Measurements from ENCODE around the gene GNA14. TPM values are rescaled to one million over a fixed set of nuclear protein-coding genes. Genes with fewer than 3 reads are reported as not detected.
"Not testable (repeated sequence)": the region's sequence is repeated elsewhere in the genome, so short reads cannot be mapped to it uniquely, and the experiment has no call there.

The GNA14 gene
- total RNA-seq, 1 donor from 2014 or later: not detected

GRCh38 chr9:77585335-77585786, 62.8 kb downstream of the GNA14 start:
- Mint-ChIP-seq H3K36me3 (ENCODE audit: unreplicated experiment) (no peaks in the 10 kb centered on the region), H3K4me3 (ENCODE audit: unreplicated experiment) (no peak overlapping the region), H3K27ac (ENCODE audit: unreplicated experiment) (no peak overlapping the region), H3K27me3 (ENCODE audit: unreplicated experiment) (peaks cover 27% of the 10 kb centered on the region), H3K9me3 (ENCODE audit: unreplicated experiment) (no peaks in the 10 kb centered on the region), H3K4me1 (ENCODE audit: unreplicated experiment) (peaks cover 22% of the 10 kb centered on the region)
- no peak for TF ChIP-seq CTCF (IDR thresholded peaks at IDR 0.05)
- no peak for DNase-seq (ENCODE audit: extremely low spot score, unreplicated experiment)

GRCh38 chr9:77584927-77585326, 63.2 kb downstream of the GNA14 start:
- not testable (repeated sequence) for H3K27ac Mint-ChIP-seq (ENCODE audit: unreplicated experiment); DNase-seq (ENCODE audit: extremely low spot score, unreplicated experiment); H3K9me3 Mint-ChIP-seq (ENCODE audit: unreplicated experiment); H3K36me3 Mint-ChIP-seq (ENCODE audit: unreplicated experiment); H3K4me3 Mint-ChIP-seq (ENCODE audit: unreplicated experiment)
- Mint-ChIP-seq H3K4me1 (ENCODE audit: unreplicated experiment) (peaks cover 22% of the 10 kb centered on the region), H3K27me3 (ENCODE audit: unreplicated experiment) (peaks cover 27% of the 10 kb centered on the region)

- Mint-ChIP-seq H3K9me3 (ENCODE audit: unreplicated experiment) (no peaks in the 10 kb centered on the region), H3K4me1 (ENCODE audit: unreplicated experiment) (peaks cover 13% of the 10 kb centered on the region), H3K27ac (ENCODE audit: unreplicated experiment) (no peak overlapping the region), H3K4me3 (ENCODE audit: unreplicated experiment) (no peak overlapping the region), H3K27me3 (ENCODE audit: unreplicated experiment) (peaks cover 27% of the 10 kb centered on the region), H3K36me3 (ENCODE audit: unreplicated experiment) (no peaks in the 10 kb centered on the region)
- no peak for DNase-seq (ENCODE audit: extremely low spot score, unreplicated experiment)
- TF ChIP-seq CTCF (IDR thresholded peaks at IDR 0.05): no peak
These were observed 65.1 kb downstream of the GNA14 start for GRCh38 chr9:77582961-77583576.

- peaks cover 30% of the 10 kb centered on the region for H3K27me3 Mint-ChIP-seq (ENCODE audit: unreplicated experiment)
- no peak for DNase-seq (ENCODE audit: extremely low spot score, unreplicated experiment)
- H3K9me3 Mint-ChIP-seq (ENCODE audit: unreplicated experiment): no peaks in the 10 kb centered on the region
- H3K4me3 Mint-ChIP-seq (ENCODE audit: unreplicated experiment): no peak overlapping the region
- H3K27ac Mint-ChIP-seq (ENCODE audit: unreplicated experiment): no peak overlapping the region
- TF ChIP-seq CTCF (IDR thresholded peaks at IDR 0.05): no peak
- H3K4me1 Mint-ChIP-seq (ENCODE audit: unreplicated experiment): peaks cover 9% of the 10 kb centered on the region
- H3K36me3 Mint-ChIP-seq (ENCODE audit: unreplicated experiment): no peaks in the 10 kb centered on the region
These were observed 65.6 kb downstream of the GNA14 start for GRCh38 chr9:77582525-77582924.

GRCh38 chr9:77575785-77576184, 72.3 kb downstream of the GNA14 start:
- peaks cover 23% of the 10 kb centered on the region for H3K27me3 Mint-ChIP-seq (ENCODE audit: unreplicated experiment)
- H3K4me1 Mint-ChIP-seq (ENCODE audit: unreplicated experiment): no peaks in the 10 kb centered on the region
- no peak for DNase-seq (ENCODE audit: extremely low spot score, unreplicated experiment)
- no peaks in the 10 kb centered on the region for H3K36me3 Mint-ChIP-seq (ENCODE audit: unreplicated experiment)
- H3K9me3 Mint-ChIP-seq (ENCODE audit: unreplicated experiment): no peaks in the 10 kb centered on the region
- H3K4me3 Mint-ChIP-seq (ENCODE audit: unreplicated experiment): no peak overlapping the region
- H3K27ac Mint-ChIP-seq (ENCODE audit: unreplicated experiment): no peak overlapping the region
- no peak for TF ChIP-seq CTCF (IDR thresholded peaks at IDR 0.05)
